HCT116 (cell line): ENCODE results near the gene ITIH1. TPM values are rescaled to one million over a fixed set of nuclear protein-coding genes. Genes with fewer than 3 reads are reported as not detected.

Source experiments
- ATAC-seq: fragments of 200-7000 bp; cut with Tn5 transposase; 2 replicates; pipeline ENCODE4 v1.9.1; 2020; ENCODE audit warnings: mild to moderate bottlenecking, moderate library complexity
- BruUV-seq: library from RNA; stranded (reverse); fragments of 400-500 nt; replicated peaks from 2 replicates; lab custom pipeline; 2021; lab: Mats Ljungman, UMichigan
- CTCF ChIA-PET: fragments of 300-600 bp; sonication (Branson Sonifier 250); formaldehyde crosslinking; loops from one replicate; lab custom pipeline; 2021; ENCODE audit warnings: antibody characterized with exemption; lab: Charles Lee
- POLR2A ChIA-PET: fragments of 300-600, 350-600 bp; sonication (Branson Sonifier 250); formaldehyde crosslinking; loops from one replicate; lab custom pipeline; 2021; ENCODE audit warnings: antibody characterized with exemption; lab: Charles Lee
- RAD21 ChIA-PET, 2 experiments: fragments of 300-600 bp; sonication (Branson Sonifier 250); formaldehyde crosslinking; loops; one replicate each; lab custom pipeline; 2023; ENCODE audit warnings: low total read pairs in 2 of 2; ENCODE audit not compliant: uncharacterized antibody in 2 of 2, unreplicated experiment in 2 of 2, low non-redundant PET in 1 of 2; lab: Charles Lee
- DNase-seq: peaks from one replicate; pipeline ENCODE4 v3.0.0-alpha.2; 2010; ENCODE audit warnings: low read depth, low spot score
- H2AFZ ChIP-seq: fragments of 200-600 bp; shearing (Covaris generic), sonication (generic); 2 replicates; pipeline ENCODE4 v1.6.1; 2017; ENCODE audit warnings: low read depth, mixed run types, mixed read lengths, antibody characterized with exemption, low read length; ENCODE audit not compliant: poor library complexity, severe bottlenecking
- H3K27ac ChIP-seq: 2 replicates; pipeline ENCODE4 v1.5.1; 2012; ENCODE audit warnings: low read depth, low read length
- H3K27me3 ChIP-seq: fragments of 200-600 bp; sonication (generic); 2 replicates; pipeline ENCODE4 v1.6.1; 2016; ENCODE audit warnings: mixed run types, low read length, mixed read lengths; ENCODE audit not compliant: insufficient read depth
- H3K36me3 ChIP-seq, 2 experiments: fragments of 200-500 bp in 1 of 2; fragments of 200-600 bp in 1 of 2; sonication (Bioruptor generic) in 1 of 2; sonication (generic) in 1 of 2; 2 replicates each; pipeline versions ENCODE4 v1.5.1 to v1.6.1; 2014 to 2016; ENCODE audit warnings: low read length in 2 of 2, inconsistent platforms in 1 of 2, mixed read lengths in 1 of 2, mixed run types in 1 of 2; ENCODE audit not compliant: insufficient read depth in 2 of 2, control insufficient read depth in 1 of 2
- H3K4me1 ChIP-seq, 2 experiments: fragments of 200-600 bp in 1 of 2; sonication (generic) in 1 of 2; 2 replicates each; pipeline versions ENCODE4 v1.5.1 to v1.6.1; 2012 to 2017; ENCODE audit warnings: low read length in 2 of 2, inconsistent platforms in 1 of 2, mild to moderate bottlenecking in 1 of 2, mixed read lengths in 1 of 2, mixed run types in 1 of 2, moderate library complexity in 1 of 2; ENCODE audit not compliant: insufficient read depth in 2 of 2, control insufficient read depth in 1 of 2
- H3K4me2 ChIP-seq: fragments of 200-600 bp; sonication (generic); 2 replicates; pipeline ENCODE4 v1.6.1; 2017; ENCODE audit warnings: mixed run types, low read length, mixed read lengths
- H3K4me3 ChIP-seq, 2 experiments: fragments of 200-600 bp in 1 of 2; sonication (generic) in 1 of 2; replicated peaks in 1 of 2; 2 replicates each; pipeline ENCODE4 v1.5.1; 2011 to 2016; ENCODE audit warnings: low read length in 2 of 2, control low read depth in 1 of 2, low read depth in 1 of 2, mild to moderate bottlenecking in 1 of 2, mixed read lengths in 1 of 2, mixed run types in 1 of 2
- H3K79me2 ChIP-seq: fragments of 200-600 bp; sonication (generic); 2 replicates; pipeline ENCODE4 v1.6.1; 2017; ENCODE audit warnings: mild to moderate bottlenecking, mixed run types, low read length, moderate library complexity, mixed read lengths; ENCODE audit not compliant: insufficient read depth
- H3K9ac ChIP-seq: fragments of 200-600 bp; sonication (generic); 2 replicates; pipeline ENCODE4 v1.6.1; 2016; ENCODE audit warnings: low read length, mixed read lengths
- H3K9me2 ChIP-seq: fragments of 200-600 bp; sonication (generic), shearing (Covaris generic); 2 replicates; pipeline ENCODE4 v1.6.1; 2017; ENCODE audit warnings: mixed run types, mild to moderate bottlenecking, moderate library complexity; ENCODE audit not compliant: insufficient read depth
- H3K9me3 ChIP-seq, 2 experiments: fragments of 200-500 bp in 1 of 2; fragments of 200-600 bp in 1 of 2; sonication (Bioruptor generic) in 1 of 2; sonication (generic) in 1 of 2; 2 replicates each; pipeline ENCODE4 v1.6.1; 2014 to 2017; ENCODE audit warnings: low read length in 2 of 2, mixed read lengths in 2 of 2, inconsistent platforms in 1 of 2, low read depth in 1 of 2, mild to moderate bottlenecking in 1 of 2, mixed run types in 1 of 2, moderate library complexity in 1 of 2; ENCODE audit not compliant: control insufficient read depth in 1 of 2, insufficient read depth in 1 of 2
- H4K20me1 ChIP-seq: fragments of 200-600 bp; sonication (generic), shearing (Covaris generic); 2 replicates; pipeline ENCODE4 v1.6.1; 2017; ENCODE audit warnings: mixed run types, mild to moderate bottlenecking, moderate library complexity; ENCODE audit not compliant: insufficient read depth
- CBX3 ChIP-seq: IDR thresholded peaks from 2 replicates; pipeline ENCODE4 v1.6.1; 2012; ENCODE audit warnings: low read depth
- EZH2 ChIP-seq: fragments of 200-600 bp; sonication (generic); IDR thresholded peaks from 2 replicates; pipeline ENCODE4 v1.6.1; 2017; ENCODE audit warnings: antibody characterized with exemption, mixed run types
- FOSL1 ChIP-seq: IDR thresholded peaks from 2 replicates; pipeline ENCODE4 v1.6.1; 2012; ENCODE audit warnings: low read depth
- JUND ChIP-seq: IDR thresholded peaks from 2 replicates; pipeline ENCODE4 v1.6.1; 2012
- POLR2AphosphoS5 ChIP-seq: IDR thresholded peaks from 2 replicates; pipeline ENCODE4 v1.6.1; 2011; ENCODE audit warnings: mild to moderate bottlenecking, low read depth, low read length, moderate library complexity
- RAD21 ChIP-seq: IDR thresholded peaks from 2 replicates; pipeline ENCODE4 v1.6.1; 2012; ENCODE audit warnings: low read depth, mild to moderate bottlenecking
- SIN3A ChIP-seq: IDR thresholded peaks from 2 replicates; pipeline ENCODE4 v1.6.1; 2012; ENCODE audit warnings: low read depth
- SP1 ChIP-seq: IDR thresholded peaks from 2 replicates; pipeline ENCODE4 v1.6.1; 2012; ENCODE audit warnings: low read depth
- SRF ChIP-seq: IDR thresholded peaks from 2 replicates; pipeline ENCODE4 v1.6.1; 2012; ENCODE audit warnings: low read depth
- TCF7L2 ChIP-seq: IDR thresholded peaks from 2 replicates; pipeline ENCODE4 v1.7.0; 2011; ENCODE audit warnings: borderline replicate concordance, inconsistent platforms; ENCODE audit not compliant: insufficient read depth, insufficient read length; ENCODE audit errors: extremely low read depth
- ZFX ChIP-seq: fragments of 450-650 bp; IDR thresholded peaks from 2 replicates; pipeline ENCODE4 v1.6.1; 2017
- ZNF274 ChIP-seq: fragments of 200-500 bp; sonication (Bioruptor generic); IDR thresholded peaks from 2 replicates; pipeline ENCODE4 v1.6.1; 2014; ENCODE audit warnings: mild to moderate bottlenecking, low read depth, low read length, inconsistent platforms
- intact Hi-C: fragments of 100-400 bp; cut with micrococcal nuclease; formaldehyde crosslinking; loops from 2 replicates; pipeline ENCODE4 v1.10.0; 2022
- total RNA-seq: library from RNA; stranded (reverse); gene quantifications from one replicate; pipeline ENCODE4 v1.2.1, GENCODE V29; 2021; ENCODE audit not compliant: unreplicated experiment
- TF ChIP-seq, protein P1 (sequence below): IDR thresholded peaks from 2 replicates; pipeline ENCODE4 v1.6.1; 2012
- TF ChIP-seq, protein P2 (sequence below): IDR thresholded peaks from 2 replicates; pipeline ENCODE4 v1.6.1; 2012
- TF ChIP-seq, protein P3 (sequence below): IDR thresholded peaks from 2 replicates; pipeline ENCODE4 v1.6.1; 2012; ENCODE audit warnings: low read depth
- TF ChIP-seq, protein P4 (sequence below): IDR thresholded peaks from 2 replicates; pipeline ENCODE4 v1.6.1; 2011; ENCODE audit warnings: mild to moderate bottlenecking, low read length, moderate library complexity; ENCODE audit not compliant: insufficient replicate concordance; ENCODE audit errors: extremely low read depth

The ITIH1 gene
- total RNA-seq, 1 experiment from 2014 or later: 0.37 TPM

DNA sequence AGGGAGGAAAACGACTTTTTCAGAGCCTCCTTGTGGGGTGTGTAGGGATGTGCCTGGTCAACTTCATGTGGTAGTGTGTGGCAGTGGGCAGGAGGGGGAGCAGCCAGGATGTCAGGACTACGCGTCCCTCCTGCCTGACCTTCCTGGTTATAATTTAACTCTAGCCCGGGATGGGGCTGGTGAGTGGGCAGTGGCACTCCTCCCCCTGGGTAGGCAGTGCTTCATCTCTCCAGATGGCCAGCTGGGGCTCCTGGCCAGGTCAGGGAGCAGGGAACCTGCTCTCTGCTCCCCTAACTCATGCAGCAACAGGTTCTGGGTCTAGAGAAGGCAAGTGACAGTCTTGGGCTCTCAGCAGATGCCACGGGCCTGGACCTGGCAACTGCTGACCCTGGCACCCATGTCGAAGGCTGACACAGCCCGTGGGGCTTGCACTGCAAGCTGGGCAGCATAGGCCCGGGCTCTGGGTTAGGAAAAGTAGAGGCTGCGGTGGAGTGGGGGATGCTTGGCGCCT, 50.5 kb downstream of the ITIH1 start:
- peaks cover 20 to 22% of the 10 kb centered on the region in 2 experiments for H3K4me1 ChIP-seq
- H3K36me3 ChIP-seq: no peaks in the 10 kb centered on the region
- DNase-seq (no peak), ATAC-seq (no peak)
- ChIA-PET CTCF (no interaction called here), POLR2A (no interaction called here), RAD21 (no interaction called here)
- H4K20me1 ChIP-seq: no peaks in the 10 kb centered on the region
- no peak overlapping the region for H3K9ac ChIP-seq
- H3K27me3 ChIP-seq: no peaks in the 10 kb centered on the region
- BruUV-seq: no TSS peak
- no peaks in the 10 kb centered on the region for H3K79me2 ChIP-seq
- H3K27ac ChIP-seq: no peak overlapping the region
- no peaks in the 10 kb centered on the region for H3K9me3 ChIP-seq
- H3K4me2 ChIP-seq: no peak overlapping the region
- no peak for TF ChIP-seq EZH2
- no peak overlapping the region for H3K4me3 ChIP-seq
- no peak overlapping the region for H2AFZ ChIP-seq
- H3K9me2 ChIP-seq: no peaks in the 10 kb centered on the region
- intact Hi-C loops: no loop called here

DNA sequence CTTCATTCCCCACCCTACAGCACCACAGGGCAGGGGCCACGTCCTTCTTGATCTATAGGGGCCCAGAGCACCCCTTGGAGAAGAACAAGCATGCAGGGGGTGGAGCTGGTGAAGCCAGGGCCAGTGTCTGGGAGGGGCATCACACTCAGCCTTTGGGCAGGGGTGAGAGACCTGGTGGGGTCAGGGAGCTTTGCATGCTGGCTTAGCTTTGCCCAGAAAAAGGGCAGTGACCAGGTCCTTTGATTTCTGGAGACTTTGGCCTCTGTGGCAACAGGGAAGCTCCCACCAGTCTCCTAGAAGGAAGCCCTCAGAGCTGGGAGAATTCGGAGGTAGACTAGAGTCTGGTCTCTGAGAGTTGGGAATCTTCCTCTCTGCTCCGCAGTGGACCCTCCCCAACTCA, 52.1 kb downstream of the ITIH1 start:
- Histone ChIP-seq H3K27ac (no peak overlapping the region), H3K4me2 (no peak overlapping the region), H3K9me2 (no peaks in the 10 kb centered on the region), H2AFZ (no peak overlapping the region), H3K9me3 (no peaks in the 10 kb centered on the region), H3K4me3 (no peak overlapping the region), H4K20me1 (no peaks in the 10 kb centered on the region), H3K4me1 (peaks cover 20 to 22% of the 10 kb centered on the region in 2 experiments), H3K79me2 (no peaks in the 10 kb centered on the region), H3K9ac (no peak overlapping the region), H3K36me3 (no peaks in the 10 kb centered on the region), H3K27me3 (no peaks in the 10 kb centered on the region)
- POLR2A ChIA-PET: no interaction called here
- no TSS peak for BruUV-seq
- ATAC-seq: no peak
- intact Hi-C loops: no loop called here
- CTCF ChIA-PET: no interaction called here
- no peak for DNase-seq
- RAD21 ChIA-PET: no interaction called here
- no peak for TF ChIP-seq SP1
- TF ChIP-seq ZFX: no peak
- TF ChIP-seq, protein P1, sequence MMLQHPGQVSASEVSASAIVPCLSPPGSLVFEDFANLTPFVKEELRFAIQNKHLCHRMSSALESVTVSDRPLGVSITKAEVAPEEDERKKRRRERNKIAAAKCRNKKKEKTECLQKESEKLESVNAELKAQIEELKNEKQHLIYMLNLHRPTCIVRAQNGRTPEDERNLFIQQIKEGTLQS: no peak
- TF ChIP-seq, protein P2, sequence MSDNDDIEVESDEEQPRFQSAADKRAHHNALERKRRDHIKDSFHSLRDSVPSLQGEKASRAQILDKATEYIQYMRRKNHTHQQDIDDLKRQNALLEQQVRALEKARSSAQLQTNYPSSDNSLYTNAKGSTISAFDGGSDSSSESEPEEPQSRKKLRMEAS: no peak
- TF ChIP-seq TCF7L2: no peak
- no peak for TF ChIP-seq EZH2
- TF ChIP-seq ZNF274: no peak
- TF ChIP-seq, protein P3, sequence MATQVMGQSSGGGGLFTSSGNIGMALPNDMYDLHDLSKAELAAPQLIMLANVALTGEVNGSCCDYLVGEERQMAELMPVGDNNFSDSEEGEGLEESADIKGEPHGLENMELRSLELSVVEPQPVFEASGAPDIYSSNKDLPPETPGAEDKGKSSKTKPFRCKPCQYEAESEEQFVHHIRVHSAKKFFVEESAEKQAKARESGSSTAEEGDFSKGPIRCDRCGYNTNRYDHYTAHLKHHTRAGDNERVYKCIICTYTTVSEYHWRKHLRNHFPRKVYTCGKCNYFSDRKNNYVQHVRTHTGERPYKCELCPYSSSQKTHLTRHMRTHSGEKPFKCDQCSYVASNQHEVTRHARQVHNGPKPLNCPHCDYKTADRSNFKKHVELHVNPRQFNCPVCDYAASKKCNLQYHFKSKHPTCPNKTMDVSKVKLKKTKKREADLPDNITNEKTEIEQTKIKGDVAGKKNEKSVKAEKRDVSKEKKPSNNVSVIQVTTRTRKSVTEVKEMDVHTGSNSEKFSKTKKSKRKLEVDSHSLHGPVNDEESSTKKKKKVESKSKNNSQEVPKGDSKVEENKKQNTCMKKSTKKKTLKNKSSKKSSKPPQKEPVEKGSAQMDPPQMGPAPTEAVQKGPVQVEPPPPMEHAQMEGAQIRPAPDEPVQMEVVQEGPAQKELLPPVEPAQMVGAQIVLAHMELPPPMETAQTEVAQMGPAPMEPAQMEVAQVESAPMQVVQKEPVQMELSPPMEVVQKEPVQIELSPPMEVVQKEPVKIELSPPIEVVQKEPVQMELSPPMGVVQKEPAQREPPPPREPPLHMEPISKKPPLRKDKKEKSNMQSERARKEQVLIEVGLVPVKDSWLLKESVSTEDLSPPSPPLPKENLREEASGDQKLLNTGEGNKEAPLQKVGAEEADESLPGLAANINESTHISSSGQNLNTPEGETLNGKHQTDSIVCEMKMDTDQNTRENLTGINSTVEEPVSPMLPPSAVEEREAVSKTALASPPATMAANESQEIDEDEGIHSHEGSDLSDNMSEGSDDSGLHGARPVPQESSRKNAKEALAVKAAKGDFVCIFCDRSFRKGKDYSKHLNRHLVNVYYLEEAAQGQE: no peak
- TF ChIP-seq SRF: no peak
- TF ChIP-seq, protein P4, sequence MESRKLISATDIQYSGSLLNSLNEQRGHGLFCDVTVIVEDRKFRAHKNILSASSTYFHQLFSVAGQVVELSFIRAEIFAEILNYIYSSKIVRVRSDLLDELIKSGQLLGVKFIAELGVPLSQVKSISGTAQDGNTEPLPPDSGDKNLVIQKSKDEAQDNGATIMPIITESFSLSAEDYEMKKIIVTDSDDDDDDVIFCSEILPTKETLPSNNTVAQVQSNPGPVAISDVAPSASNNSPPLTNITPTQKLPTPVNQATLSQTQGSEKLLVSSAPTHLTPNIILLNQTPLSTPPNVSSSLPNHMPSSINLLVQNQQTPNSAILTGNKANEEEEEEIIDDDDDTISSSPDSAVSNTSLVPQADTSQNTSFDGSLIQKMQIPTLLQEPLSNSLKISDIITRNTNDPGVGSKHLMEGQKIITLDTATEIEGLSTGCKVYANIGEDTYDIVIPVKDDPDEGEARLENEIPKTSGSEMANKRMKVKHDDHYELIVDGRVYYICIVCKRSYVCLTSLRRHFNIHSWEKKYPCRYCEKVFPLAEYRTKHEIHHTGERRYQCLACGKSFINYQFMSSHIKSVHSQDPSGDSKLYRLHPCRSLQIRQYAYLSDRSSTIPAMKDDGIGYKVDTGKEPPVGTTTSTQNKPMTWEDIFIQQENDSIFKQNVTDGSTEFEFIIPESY: no peak
- TF ChIP-seq FOSL1: no peak
- TF ChIP-seq POLR2AphosphoS5: no peak
- TF ChIP-seq SIN3A: no peak
- TF ChIP-seq CBX3: no peak
- no peak for TF ChIP-seq RAD21
- TF ChIP-seq JUND: no peak
